ENCODE measurements around the gene PRDM11.

Gene PRDM11

GRCh38 chr11:45233121-45233803 is 86.8 kb downstream of the PRDM11 start:
- TF ChIP-seq MAX (IDR thresholded peaks at IDR 0.05; ENCODE audit: low read depth, low read length) (no peak), MYC (IDR thresholded peaks at IDR 0.05; ENCODE audit: low read depth, low read length) (no peak; the same call in 1 of the 2 replicates), CTCF (IDR thresholded peaks at IDR 0.05; ENCODE audit: low read depth, low read length) (peak; percentile 85), POLR2A (IDR thresholded peaks at IDR 0.05; ENCODE audit: extremely low read depth, insufficient read length) (no peak)
- no peak overlapping the region for H3K4me3 ChIP-seq (ENCODE audit: low read depth, low read length)
- DNase-seq (ENCODE audit: low read depth): peak; percentile 65

- TF ChIP-seq MYC (IDR thresholded peaks at IDR 0.05; ENCODE audit: low read depth, low read length): no peak
- no peak overlapping the region for H3K4me3 ChIP-seq (ENCODE audit: low read depth, low read length)
- DNase-seq (ENCODE audit: low read depth): no peak
Observed at GRCh38 chr11:45233804-45234170, 87.3 kb downstream of the PRDM11 start.

DNA sequence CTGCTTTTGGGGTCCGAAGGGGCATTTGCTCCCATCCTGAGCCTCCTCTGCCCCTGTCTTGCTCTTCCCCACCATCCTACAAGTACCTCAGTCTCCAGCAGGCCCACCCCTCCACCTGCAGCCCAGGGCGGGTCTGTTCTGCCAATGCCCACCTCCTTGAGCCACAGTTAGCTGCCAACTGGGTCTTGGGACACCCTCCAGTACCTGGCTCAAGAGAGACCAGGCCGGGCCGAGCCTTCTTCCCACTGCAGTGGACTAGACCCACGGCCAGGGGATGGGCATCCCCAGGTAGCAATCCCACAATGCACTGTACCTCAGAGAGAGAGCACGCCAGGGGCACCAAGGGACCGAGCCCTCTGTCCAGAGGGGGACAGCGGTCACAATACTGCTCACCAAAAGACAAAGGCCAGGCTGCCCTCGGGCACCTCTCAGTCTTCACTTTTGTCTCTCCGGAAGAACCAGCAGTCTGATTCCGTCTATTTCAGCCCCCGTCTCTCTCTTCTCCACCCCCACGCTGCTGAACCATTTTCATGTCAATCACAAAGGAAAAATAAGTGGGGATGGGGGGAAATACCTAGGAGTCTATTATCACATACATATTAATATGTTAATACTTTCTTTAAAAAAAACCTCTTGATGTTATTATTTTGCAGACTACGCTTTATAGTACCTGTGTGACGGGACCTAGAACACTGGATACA is 88.0 kb downstream of the PRDM11 start:
- TF ChIP-seq MAX (IDR thresholded peaks at IDR 0.05; ENCODE audit: low read depth, low read length) (no peak), POLR2A (IDR thresholded peaks at IDR 0.05; ENCODE audit: extremely low read depth, insufficient read length) (no peak)
- no peak overlapping the region for H3K4me3 ChIP-seq (ENCODE audit: low read depth, low read length)
- DNase-seq (ENCODE audit: low read depth): no peak

GRCh38 chr11:45237711-45238315 is 91.4 kb downstream of the PRDM11 start:
- no peak overlapping the region for H3K4me3 ChIP-seq (ENCODE audit: low read depth, low read length)
- TF ChIP-seq POLR2A (IDR thresholded peaks at IDR 0.05; ENCODE audit: extremely low read depth, insufficient read length) (no peak), CTCF (IDR thresholded peaks at IDR 0.05; ENCODE audit: low read depth, low read length) (no peak), MYC (IDR thresholded peaks at IDR 0.05; ENCODE audit: low read depth, low read length) (no peak), MAX (IDR thresholded peaks at IDR 0.05; ENCODE audit: low read depth, low read length) (no peak)
- DNase-seq (ENCODE audit: low read depth): no peak

GRCh38 chr11:45238724-45239123 is 92.3 kb downstream of the PRDM11 start:
- TF ChIP-seq MAX (IDR thresholded peaks at IDR 0.05; ENCODE audit: low read depth, low read length) (no peak), CTCF (IDR thresholded peaks at IDR 0.05; ENCODE audit: low read depth, low read length) (no peak)
- no peak for DNase-seq (ENCODE audit: low read depth)
- no peak overlapping the region for H3K4me3 ChIP-seq (ENCODE audit: low read depth, low read length)

DNA sequence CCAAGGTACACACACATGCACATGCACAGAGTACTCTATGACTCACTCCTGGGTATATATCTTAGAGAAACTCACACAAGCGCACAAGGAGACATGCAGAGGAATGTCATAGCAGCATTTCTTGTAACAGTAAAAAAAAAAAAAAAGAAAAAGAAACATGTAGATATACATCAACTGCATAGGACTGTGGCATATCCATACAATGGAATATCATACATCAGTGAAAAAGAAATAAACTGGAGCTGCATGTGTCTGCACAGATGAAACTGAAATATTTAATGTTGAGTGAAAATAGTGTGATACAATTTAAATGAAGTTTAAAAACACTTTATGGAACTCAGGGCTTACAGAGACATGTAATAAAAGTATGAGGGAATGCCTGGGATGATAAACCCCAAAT is 93.3 kb downstream of the PRDM11 start:
- no peak overlapping the region for H3K4me3 ChIP-seq (ENCODE audit: low read depth, low read length)
- no peak for TF ChIP-seq MAX (IDR thresholded peaks at IDR 0.05; ENCODE audit: low read depth, low read length)
- no peak for TF ChIP-seq MYC (IDR thresholded peaks at IDR 0.05; ENCODE audit: low read depth, low read length)
- no peak for TF ChIP-seq CTCF (IDR thresholded peaks at IDR 0.05; ENCODE audit: low read depth, low read length)
- DNase-seq (ENCODE audit: low read depth): no peak
